ENCODE measurements around the gene TMPRSS11D.

TMPRSS11D gene

DNA sequence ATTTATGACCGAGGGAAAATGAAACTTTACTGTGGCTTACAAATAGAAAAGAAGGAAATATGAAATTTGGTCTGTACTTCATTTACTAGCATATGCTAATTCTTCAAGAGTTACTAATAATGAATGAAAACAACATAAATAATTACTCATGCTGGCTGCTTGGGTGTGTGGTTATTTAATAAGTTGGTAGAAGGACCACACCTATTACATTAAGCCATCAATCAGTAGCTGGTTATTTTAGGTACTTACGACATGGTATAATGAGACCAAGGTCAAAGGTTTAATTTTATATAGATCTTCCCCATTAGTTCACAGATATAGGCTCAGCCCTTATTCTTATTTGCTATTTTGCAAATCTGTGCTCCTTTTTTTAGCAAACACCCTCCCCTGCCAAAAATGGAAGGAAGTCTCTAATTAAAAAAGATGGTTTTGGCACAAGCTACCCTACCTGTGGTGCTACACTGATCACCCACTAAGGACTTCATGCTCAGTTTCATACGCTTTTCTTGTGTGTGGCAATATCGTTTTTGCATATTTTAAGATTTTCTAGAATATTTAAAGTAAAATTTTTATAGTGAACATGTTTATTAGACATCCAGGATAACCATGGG lies 14.1 kb downstream of the TMPRSS11D start:
- no peak overlapping the region for H3K4me3 ChIP-seq (ENCODE audit: low read depth, low read length)
- no peak for TF ChIP-seq CTCF (IDR thresholded peaks at IDR 0.05; ENCODE audit: insufficient read depth, low read depth, low read length, missing control alignments)
- no peak for DNase-seq (ENCODE audit: low read depth)

GRCh38 chr4:67861513-67861912 lies 22.3 kb downstream of the TMPRSS11D start:
- DNase-seq (ENCODE audit: low read depth): peak; percentile 5
- TF ChIP-seq CTCF (IDR thresholded peaks at IDR 0.05; ENCODE audit: insufficient read depth, low read depth, low read length, missing control alignments): no peak
- H3K4me3 ChIP-seq (ENCODE audit: low read depth, low read length): no peak overlapping the region

DNA sequence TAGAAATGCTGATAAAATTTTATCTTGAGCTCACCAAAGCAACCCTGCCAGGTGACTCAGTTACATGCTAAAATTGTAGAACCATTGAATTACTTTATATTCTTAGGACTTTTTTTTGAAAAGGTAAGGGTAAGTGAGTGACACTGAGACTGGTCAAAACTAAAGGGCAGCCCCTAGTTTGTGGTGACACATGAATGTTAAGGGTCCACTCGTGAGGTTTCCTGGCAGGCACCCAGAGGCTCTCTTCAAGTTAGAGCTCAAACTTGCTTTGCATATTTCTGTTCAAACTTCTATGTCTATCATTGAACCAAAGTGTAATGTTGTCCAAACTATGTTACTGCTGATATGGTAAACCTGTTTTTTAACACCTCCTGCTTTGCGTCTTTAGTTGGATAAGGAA lies 30.5 kb downstream of the TMPRSS11D start:
- no peak for DNase-seq (ENCODE audit: low read depth)
- no peak overlapping the region for H3K4me3 ChIP-seq (ENCODE audit: low read depth, low read length)
- no peak for TF ChIP-seq CTCF (IDR thresholded peaks at IDR 0.05; ENCODE audit: insufficient read depth, low read depth, low read length, missing control alignments)

DNA sequence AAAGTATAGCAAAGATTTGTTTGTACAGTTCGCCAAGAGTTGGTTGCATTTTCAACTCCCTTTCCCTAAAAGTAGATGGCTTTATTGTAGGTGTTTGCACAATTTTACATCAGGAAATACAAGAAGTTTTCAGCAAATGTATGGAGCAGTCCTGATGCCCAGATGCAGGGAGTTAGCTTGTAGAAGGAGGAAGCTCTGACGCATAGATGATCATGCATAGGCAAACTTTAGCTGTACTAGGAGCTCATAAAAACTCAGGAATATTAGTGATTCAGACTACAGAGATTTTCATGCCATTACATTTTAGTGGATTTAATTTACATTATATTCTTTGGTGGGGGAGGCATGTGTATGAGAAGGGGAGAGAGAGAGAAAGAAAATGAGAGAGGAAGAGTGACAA lies 62.9 kb downstream of the TMPRSS11D start:
- no peak for TF ChIP-seq CTCF (IDR thresholded peaks at IDR 0.05; ENCODE audit: insufficient read depth, low read depth, low read length, missing control alignments)
- no peak for DNase-seq (ENCODE audit: low read depth)
- H3K4me3 ChIP-seq (ENCODE audit: low read depth, low read length): no peak overlapping the region

DNA sequence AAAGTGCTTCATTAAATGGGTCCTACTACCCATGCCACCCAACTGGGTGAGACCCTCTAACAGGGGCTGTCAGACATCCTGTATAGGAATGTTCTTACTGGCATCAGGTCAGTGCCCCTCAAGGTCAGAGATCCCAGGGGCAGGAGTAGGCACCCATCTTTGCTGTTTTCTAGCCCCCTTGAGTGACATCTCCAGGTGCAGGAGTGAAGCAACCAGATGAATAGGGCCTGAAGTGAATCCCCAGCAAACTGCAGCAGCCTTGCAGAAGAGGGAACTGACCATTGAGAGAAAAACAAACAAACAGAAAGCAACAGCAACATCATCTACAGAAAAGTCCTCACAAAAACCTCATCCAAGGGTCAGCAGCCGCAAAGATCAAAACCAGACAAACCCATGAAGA lies 73.8 kb downstream of the TMPRSS11D start:
- DNase-seq (ENCODE audit: low read depth): no peak
- H3K4me3 ChIP-seq (ENCODE audit: low read depth, low read length): no peak overlapping the region
- TF ChIP-seq CTCF (IDR thresholded peaks at IDR 0.05; ENCODE audit: insufficient read depth, low read depth, low read length, missing control alignments): no peak

GRCh38 chr4:67809502-67809901 lies 74.3 kb downstream of the TMPRSS11D start:
- H3K4me3 ChIP-seq (ENCODE audit: low read depth, low read length): no peak overlapping the region
- DNase-seq (ENCODE audit: low read depth): no peak
- no peak for TF ChIP-seq CTCF (IDR thresholded peaks at IDR 0.05; ENCODE audit: insufficient read depth, low read depth, low read length, missing control alignments)

GRCh38 chr4:67796810-67797209 lies 87.0 kb downstream of the TMPRSS11D start:
- no peak for TF ChIP-seq CTCF (IDR thresholded peaks at IDR 0.05; ENCODE audit: insufficient read depth, low read depth, low read length, missing control alignments)
- H3K4me3 ChIP-seq (ENCODE audit: low read depth, low read length): no peak overlapping the region
- DNase-seq (ENCODE audit: low read depth): no peak

All from GM12865 (cell line).